Measurements from ENCODE around the gene CSTF2T.

DNA sequence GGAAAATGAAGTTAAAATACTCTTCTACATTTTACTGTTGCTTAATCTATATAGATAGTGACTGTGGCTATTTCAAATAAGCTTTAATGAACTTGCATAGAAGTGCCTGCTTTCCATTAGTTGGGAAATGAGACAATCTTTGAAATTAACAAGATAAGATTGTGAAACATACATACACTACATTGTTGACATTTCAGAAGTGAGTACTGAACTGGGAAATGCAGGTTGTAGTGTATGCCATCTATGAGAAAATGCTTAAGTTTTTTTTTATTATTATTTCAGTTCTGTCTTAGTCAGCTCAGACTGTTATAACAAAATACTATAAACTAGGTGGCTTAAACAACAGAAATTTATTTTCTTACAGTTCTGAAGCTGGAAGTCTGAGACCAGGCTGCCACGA lies 49.6 kb upstream of the CSTF2T start:
- TF ChIP-seq CTCF (IDR thresholded peaks at IDR 0.05 in 8 of 11, conservative IDR thresholded peaks at IDR 0.05 in 3 of 11): no peak
- no peak for TF ChIP-seq POLR2AphosphoS5 (IDR thresholded peaks at IDR 0.05)

All from spleen (tissue), 7 donors.